Measurements from ENCODE around the gene RAMP3. TPM values are rescaled to one million over a fixed set of nuclear protein-coding genes. Genes with fewer than 3 reads are reported as not detected.
A peak's percentile ranks its signal among the peaks of the same experiment; 100 is the strongest.
"Not testable (repeated sequence)": the region's sequence is repeated elsewhere in the genome, so short reads cannot be mapped to it uniquely, and the experiment has no call there.

The RAMP3 gene
- total RNA-seq, 3 donors from 2014 or later (not counting 1 experiment from before 2014, with no cell fraction given), result not detected

- H3K36me3 ChIP-seq (ENCODE audit: control insufficient read depth, insufficient read depth, low read length), result no peaks in the 10 kb centered on the region
- intact Hi-C loops (cut with micrococcal nuclease), result no loop called here
- ATAC-seq (no peak), DNase-seq (no peak)
- H3K9me3 ChIP-seq (ENCODE audit: control insufficient read depth, insufficient read depth, low read length), result no peaks in the 10 kb centered on the region
- H3K27me3 ChIP-seq (ENCODE audit: control insufficient read depth, insufficient read depth, low read length), result no peaks in the 10 kb centered on the region
- H3K27ac Mint-ChIP-seq, result no peak overlapping the region
- WGBS (ENCODE audit: insufficient coverage), result 90% methylated on average over 5 of the region's 5 CpGs
- no peak overlapping the region for H3K4me3 ChIP-seq (ENCODE audit: low read length)
- no peak for TF ChIP-seq CTCF (IDR thresholded peaks at IDR 0.05)
- H3K27ac ChIP-seq (ENCODE audit: low read length), result no peak overlapping the region
- H3K27me3 Mint-ChIP-seq (ENCODE audit: low read depth in 2 of 2), result peaks cover 13 to 17% of the 10 kb centered on the region in 2 donors
- no peaks in the 10 kb centered on the region for H3K4me1 ChIP-seq (ENCODE audit: control insufficient read depth, insufficient read depth, low read length)
- no peaks in the 10 kb centered on the region for H3K36me3 Mint-ChIP-seq
- no peak overlapping the region for H3K4me3 Mint-ChIP-seq
- no peaks in the 10 kb centered on the region for H3K9me3 Mint-ChIP-seq
- no peaks in the 10 kb centered on the region for H3K4me1 Mint-ChIP-seq
Measured at GRCh38 chr7:45203036-45203435, 45.4 kb downstream of the RAMP3 start.

- H3K4me1 ChIP-seq (ENCODE audit: control insufficient read depth, insufficient read depth, low read length), result no peaks in the 10 kb centered on the region
- H3K27ac ChIP-seq (ENCODE audit: low read length), result no peak overlapping the region
- H3K9me3 ChIP-seq (ENCODE audit: control insufficient read depth, insufficient read depth, low read length), result no peaks in the 10 kb centered on the region
- H3K27me3 Mint-ChIP-seq (ENCODE audit: low read depth in 2 of 2), result peaks cover 15 to 21% of the 10 kb centered on the region in 2 donors
- TF ChIP-seq CTCF (IDR thresholded peaks at IDR 0.05), result no peak
- H3K4me3 Mint-ChIP-seq, result no peak overlapping the region
- H3K36me3 ChIP-seq (ENCODE audit: control insufficient read depth, insufficient read depth, low read length), result no peaks in the 10 kb centered on the region
- H3K4me3 ChIP-seq (ENCODE audit: low read length), result no peak overlapping the region
- intact Hi-C loops (cut with micrococcal nuclease), result no loop called here
- DNase-seq (no peak), ATAC-seq (no peak)
- no peaks in the 10 kb centered on the region for H3K36me3 Mint-ChIP-seq
- H3K27me3 ChIP-seq (ENCODE audit: control insufficient read depth, insufficient read depth, low read length), result peaks cover 2% of the 10 kb centered on the region
- no peaks in the 10 kb centered on the region for H3K9me3 Mint-ChIP-seq
- H3K4me1 Mint-ChIP-seq, result no peaks in the 10 kb centered on the region
- H3K27ac Mint-ChIP-seq, result no peak overlapping the region
- 84% methylated on average over 7 of the region's 7 CpGs for WGBS (ENCODE audit: insufficient coverage)
Measured at GRCh38 chr7:45203459-45203858, 45.9 kb downstream of the RAMP3 start.

GRCh38 chr7:45203936-45204445 lies 46.4 kb downstream of the RAMP3 start:
- peak in 1 of 3 donors; percentile 37 for ATAC-seq
- Mint-ChIP-seq H3K4me3 (no peak overlapping the region), H3K27ac (no peak overlapping the region), H3K27me3 (ENCODE audit: low read depth in 2 of 2) (peaks cover 20 to 27% of the 10 kb centered on the region in 2 donors), H3K36me3 (no peaks in the 10 kb centered on the region), H3K9me3 (no peaks in the 10 kb centered on the region), H3K4me1 (no peaks in the 10 kb centered on the region)
- WGBS (ENCODE audit: insufficient coverage), result 71% methylated on average over 2 of the region's 2 CpGs
- Histone ChIP-seq H3K9me3 (ENCODE audit: control insufficient read depth, insufficient read depth, low read length) (no peaks in the 10 kb centered on the region), H3K4me1 (ENCODE audit: control insufficient read depth, insufficient read depth, low read length) (no peaks in the 10 kb centered on the region), H3K4me3 (ENCODE audit: low read length) (no peak overlapping the region), H3K36me3 (ENCODE audit: control insufficient read depth, insufficient read depth, low read length) (no peaks in the 10 kb centered on the region), H3K27me3 (ENCODE audit: control insufficient read depth, insufficient read depth, low read length) (peaks cover 2% of the 10 kb centered on the region), H3K27ac (ENCODE audit: low read length) (no peak overlapping the region)
- intact Hi-C loops (cut with micrococcal nuclease), result no loop called here
- DNase-seq, result no peak
- no peak for TF ChIP-seq CTCF (IDR thresholded peaks at IDR 0.05)

GRCh38 chr7:45206266-45206665 lies 48.7 kb downstream of the RAMP3 start:
- H3K4me3 ChIP-seq (ENCODE audit: low read length); DNase-seq; H3K4me1 Mint-ChIP-seq; H3K9me3 ChIP-seq (ENCODE audit: control insufficient read depth, insufficient read depth, low read length); H3K27me3 ChIP-seq (ENCODE audit: control insufficient read depth, insufficient read depth, low read length); H3K27ac ChIP-seq (ENCODE audit: low read length); H3K27ac Mint-ChIP-seq; H3K9me3 Mint-ChIP-seq; H3K36me3 Mint-ChIP-seq; H3K4me3 Mint-ChIP-seq; ATAC-seq; intact Hi-C loops (cut with micrococcal nuclease); H3K36me3 ChIP-seq (ENCODE audit: control insufficient read depth, insufficient read depth, low read length); H3K4me1 ChIP-seq (ENCODE audit: control insufficient read depth, insufficient read depth, low read length): not testable (repeated sequence)
- 92% methylated on average over 5 of the region's 5 CpGs for WGBS (ENCODE audit: insufficient coverage)
- peaks cover 20 to 35% of the 10 kb centered on the region in 2 donors for H3K27me3 Mint-ChIP-seq (ENCODE audit: low read depth in 2 of 2)

- H3K4me1 Mint-ChIP-seq; ATAC-seq; H3K27ac ChIP-seq (ENCODE audit: low read length); H3K27me3 ChIP-seq (ENCODE audit: control insufficient read depth, insufficient read depth, low read length); H3K4me3 Mint-ChIP-seq; intact Hi-C loops (cut with micrococcal nuclease); H3K9me3 ChIP-seq (ENCODE audit: control insufficient read depth, insufficient read depth, low read length); H3K27ac Mint-ChIP-seq; H3K36me3 ChIP-seq (ENCODE audit: control insufficient read depth, insufficient read depth, low read length); H3K9me3 Mint-ChIP-seq; H3K4me1 ChIP-seq (ENCODE audit: control insufficient read depth, insufficient read depth, low read length); DNase-seq; H3K36me3 Mint-ChIP-seq; H3K4me3 ChIP-seq (ENCODE audit: low read length): not testable (repeated sequence)
- 63% methylated on average over 2 of the region's 3 CpGs for WGBS (ENCODE audit: insufficient coverage)
- peaks cover 38 to 66% of the 10 kb centered on the region in 2 donors for H3K27me3 Mint-ChIP-seq (ENCODE audit: low read depth in 2 of 2)
Measured at GRCh38 chr7:45209909-45210308, 52.3 kb downstream of the RAMP3 start.

Data from natural killer cell (primary cell).